K562 (cell line): ENCODE results near the gene SRL. TPM values are rescaled to one million over a fixed set of nuclear protein-coding genes. Genes with fewer than 3 reads are reported as not detected.
A peak's percentile ranks its signal among the peaks of the same experiment; 100 is the strongest.

Source experiments
- ETS2 ChIP-seq: IDR thresholded peaks from 2 replicates; pipeline ENCODE4 v1.6.1; 2016; ENCODE audit warnings: borderline replicate concordance, missing genetic modification characterization, mild to moderate bottlenecking, moderate library complexity, missing compliant biosample characterization; ENCODE audit not compliant: poor library complexity, severe bottlenecking
- ETV1 ChIP-seq: fragments of 450-650 bp; conservative IDR thresholded peaks from 2 replicates; pipeline ENCODE4 v1.6.1; 2016; ENCODE audit warnings: missing genetic modification characterization, control low read depth, low read depth, missing compliant biosample characterization
- ETV6 ChIP-seq, 3 experiments: fragments of 150-350 bp in 1 of 3; sonication (generic) in 1 of 3; formaldehyde crosslinking in 1 of 3; IDR thresholded peaks; 2 replicates each; pipeline versions ENCODE4 v1.6.1 to v1.8.0; 2014 to 2022; ENCODE audit warnings: borderline replicate concordance in 2 of 3, low read depth in 2 of 3, antibody characterized with exemption in 1 of 3, low read length in 1 of 3, mild to moderate bottlenecking in 1 of 3, missing genetic modification reagents in 1 of 3
- FOXK1 ChIP-seq: sonication (generic); formaldehyde crosslinking; IDR thresholded peaks from 2 replicates; pipeline ENCODE4 v1.8.0; 2022; ENCODE audit warnings: missing genetic modification reagents, mild to moderate bottlenecking, borderline replicate concordance
- GABPA ChIP-seq: fragments of 200-800 bp; sonication (Bioruptor generic); conservative IDR thresholded peaks from 2 replicates; pipeline ENCODE4 v1.6.1; 2016; ENCODE audit warnings: low read depth, missing genetic modification characterization, missing compliant biosample characterization
- GTF2E2 ChIP-seq: fragments of 200-800 bp; sonication (Bioruptor generic); IDR thresholded peaks from 2 replicates; pipeline ENCODE4 v1.6.1; 2016; ENCODE audit warnings: missing genetic modification characterization, missing compliant biosample characterization
- JUN ChIP-seq, 2 experiments: sonication (generic) in 1 of 2; formaldehyde crosslinking in 1 of 2; IDR thresholded peaks; 2 replicates each; pipeline versions ENCODE4 v1.6.1 to v1.8.0; 2012 to 2022; ENCODE audit warnings: borderline replicate concordance in 2 of 2, mild to moderate bottlenecking in 2 of 2, improper control_type of control experiment in 1 of 2, low read depth in 1 of 2, low read length in 1 of 2, missing genetic modification reagents in 1 of 2
- NFATC3 ChIP-seq: fragments of 450-650 bp; IDR thresholded peaks from 2 replicates; pipeline ENCODE4 v1.6.1; 2017; ENCODE audit warnings: mild to moderate bottlenecking
- PML ChIP-seq: IDR thresholded peaks from 2 replicates; pipeline ENCODE4 v1.6.1; 2012; ENCODE audit warnings: low read length, inconsistent platforms
- TEAD4 ChIP-seq, 2 experiments: sonication (generic) in 1 of 2; formaldehyde crosslinking in 1 of 2; IDR thresholded peaks; 2 replicates each; pipeline versions ENCODE4 v1.6.1 to v1.8.0; 2012 to 2022; ENCODE audit warnings: borderline replicate concordance in 1 of 2, inconsistent platforms in 1 of 2, low read length in 1 of 2, mild to moderate bottlenecking in 1 of 2, missing genetic modification reagents in 1 of 2
- polyA plus RNA-seq, 8 experiments: library from polyadenylated mRNA; depleted of rRNA in 4 of 8; stranded (reverse) in 5 of 8; unstranded in 3 of 8; fragments of >200 nt; fragmentation: Nextera tagmentation in 2 of 8; fragmentation: Illumina TruSeq in 1 of 8; extraction: Ambion mirVana in 2 of 8; extraction: Trizol in 1 of 8; gene quantifications; 2 replicates each; pipeline versions ENCODE4 v1.2.1 to v1.2.3, GENCODE V29; 2011 to 2014; ENCODE audit warnings: inconsistent platforms in 1 of 8, missing spikeins in 1 of 8
- total RNA-seq, 7 experiments: library from RNA; depleted of rRNA in 6 of 7; stranded (reverse); fragments of >200 nt in 6 of 7; fragmentation: Illumina TruSeq in 2 of 7; extraction: Trizol in 2 of 7; gene quantifications; 2 replicates each; pipeline versions ENCODE4 v1.2.1 to v1.2.3, GENCODE V29; 2011 to 2021; ENCODE audit warnings: low replicate concordance in 1 of 7
- TF ChIP-seq, protein P1 (sequence below): fragments of 450-650 bp; IDR thresholded peaks from 2 replicates; pipeline ENCODE4 v1.6.1; 2016; ENCODE audit warnings: mild to moderate bottlenecking
- TF ChIP-seq, protein P2 (sequence below), 2 experiments: fragments of 450-650 bp; IDR thresholded peaks; 2 replicates each; pipeline ENCODE4 v1.6.1; 2018; ENCODE audit warnings: mild to moderate bottlenecking in 2 of 2, low read depth in 1 of 2; ENCODE audit not compliant: partially characterized antibody in 2 of 2

Gene SRL
- total and polyA plus RNA-seq, 9 of the 15 experiments (the other 6 are each of a cell fraction or from before 2014, with no cell fraction given), result 0.01 TPM; not detected in 8

DNA sequence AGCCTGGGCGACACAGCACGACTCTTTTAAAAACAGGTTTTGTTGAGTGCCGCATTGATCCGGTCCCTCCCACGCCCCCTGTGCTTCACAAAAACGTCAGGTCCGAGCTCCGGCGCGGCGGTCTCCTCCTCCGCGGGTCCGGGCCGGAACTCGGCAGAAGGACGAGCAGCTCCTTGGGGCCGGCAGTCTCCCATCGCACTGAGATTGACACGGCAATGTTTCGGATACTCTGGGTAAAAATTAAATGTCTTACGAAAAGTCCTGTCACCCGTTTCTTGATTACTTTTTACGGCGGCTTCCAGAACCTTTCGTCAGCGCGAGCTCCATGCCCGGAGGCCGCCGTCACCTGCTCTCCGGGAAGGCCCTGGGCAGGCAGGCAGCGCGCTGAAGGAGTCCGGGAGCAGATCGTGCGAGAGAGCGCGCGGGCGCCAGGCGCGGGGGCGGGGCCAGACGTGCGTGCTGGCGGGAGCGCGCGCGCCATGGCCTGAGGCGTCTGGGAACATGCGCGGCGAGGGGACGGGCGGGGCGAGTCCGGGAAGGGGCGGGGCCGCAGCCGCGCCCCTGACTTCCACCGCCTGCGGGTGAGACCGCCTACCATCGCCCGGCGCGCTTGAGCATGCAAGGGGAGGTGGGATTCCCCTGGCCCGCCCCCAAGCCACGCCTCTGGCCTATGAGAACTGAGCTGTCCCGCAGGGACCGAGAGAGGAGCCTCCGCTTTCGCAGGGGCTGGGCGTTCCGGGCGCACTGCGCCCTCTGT lies 11.7 kb upstream of the SRL start (continued):
- TF ChIP-seq TEAD4 (IDR thresholded peaks at IDR 0.05; ENCODE audit: low read length), result no peak; the same call in 1 of the 2 replicates
- TF ChIP-seq TEAD4 (CRISPR knock-in tag; IDR thresholded peaks at IDR 0.05; ENCODE audit: borderline replicate concordance), result no peak
- peak; percentile 90; the same call in 1 of the 2 replicates for TF ChIP-seq GTF2E2 (tag)
- TF ChIP-seq JUN (IDR thresholded peaks at IDR 0.05; ENCODE audit: borderline replicate concordance, low read depth, low read length), result 0 out of 2 replicates have a peak, but pooled peaks have one; percentile 19
- no peak for TF ChIP-seq JUN (CRISPR knock-in tag; IDR thresholded peaks at IDR 0.05; ENCODE audit: borderline replicate concordance)
- TF ChIP-seq ETV6 (IDR thresholded peaks at IDR 0.05; ENCODE audit: borderline replicate concordance in 1 of 2, low read depth in 2 of 2, low read length in 1 of 2), result 0 out of 4 replicates have a peak, but pooled peaks of 1 of the 2 experiments have one; percentile 34
- no peak for TF ChIP-seq ETV6 (CRISPR knock-in tag; IDR thresholded peaks at IDR 0.05; ENCODE audit: borderline replicate concordance)
- TF ChIP-seq FOXK1 (CRISPR knock-in tag), result no peak; the same call in 1 of the 2 replicates
- peak; percentile 6 for TF ChIP-seq NFATC3
- peak; percentile 67 for TF ChIP-seq GABPA (tag)
- TF ChIP-seq ETV1 (tag), result peak; percentile 92
- peak; percentile 81 for TF ChIP-seq PML
- TF ChIP-seq, protein P1, sequence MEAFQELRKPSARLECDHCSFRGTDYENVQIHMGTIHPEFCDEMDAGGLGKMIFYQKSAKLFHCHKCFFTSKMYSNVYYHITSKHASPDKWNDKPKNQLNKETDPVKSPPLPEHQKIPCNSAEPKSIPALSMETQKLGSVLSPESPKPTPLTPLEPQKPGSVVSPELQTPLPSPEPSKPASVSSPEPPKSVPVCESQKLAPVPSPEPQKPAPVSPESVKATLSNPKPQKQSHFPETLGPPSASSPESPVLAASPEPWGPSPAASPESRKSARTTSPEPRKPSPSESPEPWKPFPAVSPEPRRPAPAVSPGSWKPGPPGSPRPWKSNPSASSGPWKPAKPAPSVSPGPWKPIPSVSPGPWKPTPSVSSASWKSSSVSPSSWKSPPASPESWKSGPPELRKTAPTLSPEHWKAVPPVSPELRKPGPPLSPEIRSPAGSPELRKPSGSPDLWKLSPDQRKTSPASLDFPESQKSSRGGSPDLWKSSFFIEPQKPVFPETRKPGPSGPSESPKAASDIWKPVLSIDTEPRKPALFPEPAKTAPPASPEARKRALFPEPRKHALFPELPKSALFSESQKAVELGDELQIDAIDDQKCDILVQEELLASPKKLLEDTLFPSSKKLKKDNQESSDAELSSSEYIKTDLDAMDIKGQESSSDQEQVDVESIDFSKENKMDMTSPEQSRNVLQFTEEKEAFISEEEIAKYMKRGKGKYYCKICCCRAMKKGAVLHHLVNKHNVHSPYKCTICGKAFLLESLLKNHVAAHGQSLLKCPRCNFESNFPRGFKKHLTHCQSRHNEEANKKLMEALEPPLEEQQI, result no peak; the same call in 1 of the 2 replicates
- no peak for TF ChIP-seq ETS2
- TF ChIP-seq, protein P2, sequence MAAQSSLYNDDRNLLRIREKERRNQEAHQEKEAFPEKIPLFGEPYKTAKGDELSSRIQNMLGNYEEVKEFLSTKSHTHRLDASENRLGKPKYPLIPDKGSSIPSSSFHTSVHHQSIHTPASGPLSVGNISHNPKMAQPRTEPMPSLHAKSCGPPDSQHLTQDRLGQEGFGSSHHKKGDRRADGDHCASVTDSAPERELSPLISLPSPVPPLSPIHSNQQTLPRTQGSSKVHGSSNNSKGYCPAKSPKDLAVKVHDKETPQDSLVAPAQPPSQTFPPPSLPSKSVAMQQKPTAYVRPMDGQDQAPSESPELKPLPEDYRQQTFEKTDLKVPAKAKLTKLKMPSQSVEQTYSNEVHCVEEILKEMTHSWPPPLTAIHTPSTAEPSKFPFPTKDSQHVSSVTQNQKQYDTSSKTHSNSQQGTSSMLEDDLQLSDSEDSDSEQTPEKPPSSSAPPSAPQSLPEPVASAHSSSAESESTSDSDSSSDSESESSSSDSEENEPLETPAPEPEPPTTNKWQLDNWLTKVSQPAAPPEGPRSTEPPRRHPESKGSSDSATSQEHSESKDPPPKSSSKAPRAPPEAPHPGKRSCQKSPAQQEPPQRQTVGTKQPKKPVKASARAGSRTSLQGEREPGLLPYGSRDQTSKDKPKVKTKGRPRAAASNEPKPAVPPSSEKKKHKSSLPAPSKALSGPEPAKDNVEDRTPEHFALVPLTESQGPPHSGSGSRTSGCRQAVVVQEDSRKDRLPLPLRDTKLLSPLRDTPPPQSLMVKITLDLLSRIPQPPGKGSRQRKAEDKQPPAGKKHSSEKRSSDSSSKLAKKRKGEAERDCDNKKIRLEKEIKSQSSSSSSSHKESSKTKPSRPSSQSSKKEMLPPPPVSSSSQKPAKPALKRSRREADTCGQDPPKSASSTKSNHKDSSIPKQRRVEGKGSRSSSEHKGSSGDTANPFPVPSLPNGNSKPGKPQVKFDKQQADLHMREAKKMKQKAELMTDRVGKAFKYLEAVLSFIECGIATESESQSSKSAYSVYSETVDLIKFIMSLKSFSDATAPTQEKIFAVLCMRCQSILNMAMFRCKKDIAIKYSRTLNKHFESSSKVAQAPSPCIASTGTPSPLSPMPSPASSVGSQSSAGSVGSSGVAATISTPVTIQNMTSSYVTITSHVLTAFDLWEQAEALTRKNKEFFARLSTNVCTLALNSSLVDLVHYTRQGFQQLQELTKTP (IDR thresholded peaks at IDR 0.05; ENCODE audit: low read depth in 1 of 2, partially characterized antibody in 2 of 2), result peak in 1 of 2 experiments; percentile 24
